A549 (cell line): ENCODE measurements around the gene ARHGEF7. TPM values are rescaled to one million over a fixed set of nuclear protein-coding genes. Genes with fewer than 3 reads are reported as not detected.

Experiments used
- ATAC-seq, 2 experiments: fragments of 200-7000 bp in 1 of 2; fragments of >200 bp in 1 of 2; cut with Nextera tagmentation in 1 of 2; cut with Tn5 transposase in 1 of 2; 3 replicates each; pipeline versions ENCODE4 v1.8.0 to v1.9.1; 2018 to 2020; ENCODE audit warnings: mild to moderate bottlenecking in 1 of 2, moderate library complexity in 1 of 2
- CTCF ChIA-PET: fragments of 300-600 bp; sonication (Branson Sonifier 250); formaldehyde crosslinking; extraction: SDS; loops from one replicate; lab custom pipeline; 2021; ENCODE audit warnings: antibody characterized with exemption, inconsistent platforms; lab: Yijun Ruan, JAX
- POLR2A ChIA-PET: fragments of 350-600 bp; formaldehyde crosslinking; extraction: SDS; loops from one replicate; lab custom pipeline; 2021; ENCODE audit warnings: antibody characterized with exemption, inconsistent platforms; lab: Yijun Ruan, JAX
- DNase-seq, 2 experiments: peaks; one replicate each; pipeline versions ENCODE4 v3.0.0 to v3.0.0-alpha.2; 2011 to 2016; ENCODE audit warnings: low read depth in 1 of 2, low spot score in 1 of 2
- FAIRE-seq: peaks from 2 replicates; lab custom pipeline; 2011; peaks lifted over from hg19 to GRCh38; lab: Jason Lieb, UNC
- H3K27ac ChIP-seq, 2 experiments: fragments of >200 bp; sonication (Bioruptor Twin); formaldehyde crosslinking; 3 replicates each; pipeline ENCODE4 v1.5.1; 2016 to 2017
- H3K4me1 ChIP-seq: fragments of >200 bp; sonication (Bioruptor Twin); formaldehyde crosslinking; 3 replicates; pipeline ENCODE4 v1.6.1; 2016
- H3K4me2 ChIP-seq: fragments of >200 bp; sonication (Bioruptor Twin); formaldehyde crosslinking; 3 replicates; pipeline ENCODE4 v1.6.1; 2016
- H3K4me3 ChIP-seq: fragments of >200 bp; sonication (Bioruptor Twin); formaldehyde crosslinking; 3 replicates; pipeline ENCODE4 v1.5.1; 2016
- H3K9me3 ChIP-seq: fragments of >200 bp; sonication (Bioruptor Twin); formaldehyde crosslinking; 3 replicates; pipeline ENCODE4 v1.6.1; 2016
- BHLHE40 ChIP-seq: IDR thresholded peaks from 2 replicates; pipeline ENCODE4 v1.6.1; 2012; ENCODE audit warnings: low read depth, low read length, inconsistent platforms
- CBX2 ChIP-seq: fragments of 200-600 bp; sonication (generic); IDR thresholded peaks from 2 replicates; pipeline ENCODE4 v1.6.1; 2016; ENCODE audit warnings: low read depth, mild to moderate bottlenecking, borderline replicate concordance
- CBX8 ChIP-seq: fragments of 200-600 bp; sonication (generic); IDR thresholded peaks from 2 replicates; pipeline ENCODE4 v1.6.1; 2016
- CEBPB ChIP-seq, 2 experiments: fragments of >200 bp in 1 of 2; sonication (Bioruptor Twin) in 1 of 2; formaldehyde crosslinking in 1 of 2; IDR thresholded peaks; 2 replicates each; pipeline ENCODE4 v1.6.1; 2012 to 2016
- CHD2 ChIP-seq: fragments of 150-350 bp; IDR thresholded peaks from 2 replicates; pipeline ENCODE4 v1.6.1; 2014; ENCODE audit warnings: low read length; ENCODE audit not compliant: partially characterized antibody
- EHF ChIP-seq: fragments of 250-450 bp; sonication (Bioruptor Pico); IDR thresholded peaks from 2 replicates; pipeline ENCODE4 v1.5.0; 2020; ENCODE audit warnings: mild to moderate bottlenecking
- EHMT2 ChIP-seq: fragments of 200-600 bp; sonication (generic); IDR thresholded peaks from 2 replicates; pipeline ENCODE4 v1.6.1; 2016; ENCODE audit warnings: antibody characterized with exemption, low read depth, mild to moderate bottlenecking, moderate library complexity
- EP300 ChIP-seq, 2 experiments: fragments of >200 bp; sonication (Bioruptor Twin); formaldehyde crosslinking; IDR thresholded peaks; 2 replicates in 1 of 2; 3 replicates in 1 of 2; pipeline ENCODE4 v1.6.1; 2016 to 2017
- FOSB ChIP-seq: fragments of 250-450 bp; sonication (Bioruptor Pico); IDR thresholded peaks from 2 replicates; pipeline ENCODE4 v1.5.0; 2020; ENCODE audit warnings: mild to moderate bottlenecking, moderate library complexity
- FOXS1 ChIP-seq: fragments of 250-450 bp; sonication (Bioruptor Pico); IDR thresholded peaks from 2 replicates; pipeline ENCODE4 v1.5.0; 2020; ENCODE audit warnings: mild to moderate bottlenecking, moderate library complexity
- HOXB5 ChIP-seq: fragments of 250-450 bp; sonication (Bioruptor Pico); IDR thresholded peaks from 2 replicates; pipeline ENCODE4 v1.5.0; 2020; ENCODE audit warnings: mild to moderate bottlenecking, moderate library complexity
- KDM5A ChIP-seq: fragments of 200-600 bp; sonication (generic); IDR thresholded peaks from 2 replicates; pipeline ENCODE4 v1.6.1; 2016; ENCODE audit warnings: antibody characterized with exemption, mild to moderate bottlenecking
- MAZ ChIP-seq: fragments of 150-350 bp; IDR thresholded peaks from 2 replicates; pipeline ENCODE4 v1.6.1; 2014; ENCODE audit warnings: antibody characterized with exemption, low read depth, low read length, borderline replicate concordance
- NFE2L2 ChIP-seq: fragments of 150-350 bp; conservative IDR thresholded peaks from 2 replicates; pipeline ENCODE4 v1.6.1; 2014; ENCODE audit warnings: low read length
- NR3C1 ChIP-seq: fragments of >200 bp; sonication (Bioruptor Twin); formaldehyde crosslinking; IDR thresholded peaks from 3 replicates; pipeline ENCODE4 v1.6.1; 2017
- PHF8 ChIP-seq: fragments of 200-600 bp; sonication (generic); IDR thresholded peaks from 2 replicates; pipeline ENCODE4 v1.6.1; 2016; ENCODE audit warnings: low read depth, mild to moderate bottlenecking, antibody characterized with exemption, moderate library complexity, borderline replicate concordance
- POLR2A ChIP-seq: IDR thresholded peaks from 2 replicates; pipeline ENCODE4 v1.6.1; 2012; ENCODE audit warnings: mild to moderate bottlenecking, low read length
- RARB ChIP-seq: fragments of 250-450 bp; sonication (Bioruptor Pico); IDR thresholded peaks from 2 replicates; pipeline ENCODE4 v1.8.0; 2021; ENCODE audit warnings: mild to moderate bottlenecking, moderate library complexity
- RCOR1 ChIP-seq: fragments of 150-350 bp; IDR thresholded peaks from 2 replicates; pipeline ENCODE4 v1.6.1; 2014; ENCODE audit warnings: antibody characterized with exemption, low read length, low read depth
- TFCP2L1 ChIP-seq: fragments of 250-450 bp; sonication (Bioruptor Pico); IDR thresholded peaks from 2 replicates; pipeline ENCODE4 v1.5.0; 2021; ENCODE audit warnings: mild to moderate bottlenecking
- ZC3H11A ChIP-seq: fragments of 450-650 bp; IDR thresholded peaks from 2 replicates; pipeline ENCODE4 v1.6.1; 2014; ENCODE audit warnings: antibody characterized with exemption, mild to moderate bottlenecking
- WGBS: methylation state at CpG from one replicate; pipeline ENCODE4 v1.1.6; 2017; ENCODE audit errors: missing lambda C conversion rate; 5-methylcytosine and 5-hydroxymethylcytosine counted together
- polyA plus RNA-seq, 4 experiments: library from polyadenylated mRNA; depleted of rRNA in 3 of 4; stranded (reverse); fragments of >200 nt; fragmentation: RNase III in 1 of 4; extraction: RNeasy Plus Mini Kit Qiagen cat#74134 plus additional on column Dnase treatment in 1 of 4; gene quantifications; 2 replicates in 3 of 4; 3 replicates in 1 of 4; pipeline ENCODE4 v1.2.3, GENCODE V29; 2011 to 2017
- TF ChIP-seq, protein P1 (sequence below): IDR thresholded peaks from 2 replicates; pipeline ENCODE4 v1.6.1; 2012; ENCODE audit warnings: low read depth, borderline replicate concordance
- TF ChIP-seq, protein P2 (sequence below): fragments of 150-350 bp; IDR thresholded peaks from 2 replicates; pipeline ENCODE4 v1.6.1; 2014; ENCODE audit warnings: low read depth, mild to moderate bottlenecking, low read length
- TF ChIP-seq, protein P3 (sequence below): fragments of 250-450 bp; sonication (Bioruptor Pico); IDR thresholded peaks from 2 replicates; pipeline ENCODE4 v1.5.0; 2021; ENCODE audit warnings: mild to moderate bottlenecking, moderate library complexity, borderline replicate concordance
- TF ChIP-seq, protein P4 (sequence below): fragments of >200 bp; sonication (Bioruptor Twin); formaldehyde crosslinking; IDR thresholded peaks from 3 replicates; pipeline ENCODE4 v1.5.1; 2016
- TF ChIP-seq, protein P5 (sequence below): IDR thresholded peaks from 2 replicates; pipeline ENCODE4 v1.6.1; 2012
- TF ChIP-seq, protein P6 (sequence below): fragments of 200-600 bp; sonication (generic); IDR thresholded peaks from 2 replicates; pipeline ENCODE4 v1.6.1; 2016; ENCODE audit warnings: antibody characterized with exemption, mild to moderate bottlenecking, moderate library complexity
- TF ChIP-seq, protein P7 (sequence below): IDR thresholded peaks from 2 replicates; pipeline ENCODE4 v1.6.1; 2012

Gene ARHGEF7
- polyA plus RNA-seq, 2 of the 4 experiments (the other 2 are of a cell fraction) = 21.1 to 23.1 TPM

DNA sequence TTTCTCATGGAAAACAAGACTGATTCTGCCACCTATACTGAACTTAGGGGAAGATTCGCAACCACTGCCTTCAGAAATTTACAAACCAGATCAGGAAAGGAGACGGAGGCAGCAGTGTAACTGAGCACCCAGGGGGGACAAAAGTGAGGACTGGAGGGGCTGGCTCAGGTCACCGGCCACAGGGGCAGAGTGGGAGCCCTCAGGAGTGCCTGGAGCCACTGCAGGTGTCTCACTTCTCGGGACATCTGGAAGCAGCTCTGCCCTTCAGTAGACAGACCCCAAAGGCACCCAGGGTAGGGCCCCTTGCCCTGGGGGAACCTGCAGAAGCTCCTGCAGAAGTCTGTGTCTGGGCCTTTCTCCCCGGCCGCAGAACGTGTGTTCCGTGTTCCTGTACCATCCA, 5.8 kb downstream of the ARHGEF7 start:
- H3K27ac ChIP-seq = no peak overlapping the region
- CTCF ChIA-PET = no interaction called here
- 32% methylated on average over 6 of the region's 8 CpGs for whole genome bisulfite sequencing
- 0 out of 3 replicates have a peak, but pooled peaks cover 3% of the 10 kb centered on the region for H3K4me1 ChIP-seq
- FAIRE-seq = no peak
- no peak for DNase-seq
- POLR2A ChIA-PET = no interaction called here
- no peak overlapping the region for H3K4me3 ChIP-seq
- no peak overlapping the region for H3K4me2 ChIP-seq
- no peak for ATAC-seq
- H3K9me3 ChIP-seq = no peaks in the 10 kb centered on the region
- no peak for TF ChIP-seq EHMT2
- no peak for TF ChIP-seq FOXS1 (CRISPR knock-in tag)
- no peak for TF ChIP-seq ZC3H11A
- no peak for TF ChIP-seq EHF (CRISPR knock-in tag)
- TF ChIP-seq, protein P1, sequence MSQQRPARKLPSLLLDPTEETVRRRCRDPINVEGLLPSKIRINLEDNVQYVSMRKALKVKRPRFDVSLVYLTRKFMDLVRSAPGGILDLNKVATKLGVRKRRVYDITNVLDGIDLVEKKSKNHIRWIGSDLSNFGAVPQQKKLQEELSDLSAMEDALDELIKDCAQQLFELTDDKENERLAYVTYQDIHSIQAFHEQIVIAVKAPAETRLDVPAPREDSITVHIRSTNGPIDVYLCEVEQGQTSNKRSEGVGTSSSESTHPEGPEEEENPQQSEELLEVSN = no peak
- no peak for TF ChIP-seq POLR2A
- TF ChIP-seq, protein P2, sequence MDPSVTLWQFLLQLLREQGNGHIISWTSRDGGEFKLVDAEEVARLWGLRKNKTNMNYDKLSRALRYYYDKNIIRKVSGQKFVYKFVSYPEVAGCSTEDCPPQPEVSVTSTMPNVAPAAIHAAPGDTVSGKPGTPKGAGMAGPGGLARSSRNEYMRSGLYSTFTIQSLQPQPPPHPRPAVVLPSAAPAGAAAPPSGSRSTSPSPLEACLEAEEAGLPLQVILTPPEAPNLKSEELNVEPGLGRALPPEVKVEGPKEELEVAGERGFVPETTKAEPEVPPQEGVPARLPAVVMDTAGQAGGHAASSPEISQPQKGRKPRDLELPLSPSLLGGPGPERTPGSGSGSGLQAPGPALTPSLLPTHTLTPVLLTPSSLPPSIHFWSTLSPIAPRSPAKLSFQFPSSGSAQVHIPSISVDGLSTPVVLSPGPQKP = no peak
- no peak for TF ChIP-seq CEBPB (IDR thresholded peaks at IDR 0.05)
- no peak for TF ChIP-seq BHLHE40
- TF ChIP-seq CBX8 = no peak
- TF ChIP-seq PHF8 = no peak
- no peak for TF ChIP-seq CHD2
- no peak for TF ChIP-seq EP300 (IDR thresholded peaks at IDR 0.05)
- TF ChIP-seq MAZ = no peak
- no peak for TF ChIP-seq KDM5A
- TF ChIP-seq, protein P3, sequence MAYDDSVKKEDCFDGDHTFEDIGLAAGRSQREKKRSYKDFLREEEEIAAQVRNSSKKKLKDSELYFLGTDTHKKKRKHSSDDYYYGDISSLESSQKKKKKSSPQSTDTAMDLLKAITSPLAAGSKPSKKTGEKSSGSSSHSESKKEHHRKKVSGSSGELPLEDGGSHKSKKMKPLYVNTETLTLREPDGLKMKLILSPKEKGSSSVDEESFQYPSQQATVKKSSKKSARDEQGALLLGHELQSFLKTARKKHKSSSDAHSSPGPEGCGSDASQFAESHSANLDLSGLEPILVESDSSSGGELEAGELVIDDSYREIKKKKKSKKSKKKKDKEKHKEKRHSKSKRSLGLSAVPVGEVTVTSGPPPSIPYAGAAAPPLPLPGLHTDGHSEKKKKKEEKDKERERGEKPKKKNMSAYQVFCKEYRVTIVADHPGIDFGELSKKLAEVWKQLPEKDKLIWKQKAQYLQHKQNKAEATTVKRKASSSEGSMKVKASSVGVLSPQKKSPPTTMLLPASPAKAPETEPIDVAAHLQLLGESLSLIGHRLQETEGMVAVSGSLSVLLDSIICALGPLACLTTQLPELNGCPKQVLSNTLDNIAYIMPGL = no peak
- no peak for TF ChIP-seq TFCP2L1
- TF ChIP-seq, protein P4, sequence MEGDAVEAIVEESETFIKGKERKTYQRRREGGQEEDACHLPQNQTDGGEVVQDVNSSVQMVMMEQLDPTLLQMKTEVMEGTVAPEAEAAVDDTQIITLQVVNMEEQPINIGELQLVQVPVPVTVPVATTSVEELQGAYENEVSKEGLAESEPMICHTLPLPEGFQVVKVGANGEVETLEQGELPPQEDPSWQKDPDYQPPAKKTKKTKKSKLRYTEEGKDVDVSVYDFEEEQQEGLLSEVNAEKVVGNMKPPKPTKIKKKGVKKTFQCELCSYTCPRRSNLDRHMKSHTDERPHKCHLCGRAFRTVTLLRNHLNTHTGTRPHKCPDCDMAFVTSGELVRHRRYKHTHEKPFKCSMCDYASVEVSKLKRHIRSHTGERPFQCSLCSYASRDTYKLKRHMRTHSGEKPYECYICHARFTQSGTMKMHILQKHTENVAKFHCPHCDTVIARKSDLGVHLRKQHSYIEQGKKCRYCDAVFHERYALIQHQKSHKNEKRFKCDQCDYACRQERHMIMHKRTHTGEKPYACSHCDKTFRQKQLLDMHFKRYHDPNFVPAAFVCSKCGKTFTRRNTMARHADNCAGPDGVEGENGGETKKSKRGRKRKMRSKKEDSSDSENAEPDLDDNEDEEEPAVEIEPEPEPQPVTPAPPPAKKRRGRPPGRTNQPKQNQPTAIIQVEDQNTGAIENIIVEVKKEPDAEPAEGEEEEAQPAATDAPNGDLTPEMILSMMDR = no peak
- no peak for TF ChIP-seq HOXB5 (CRISPR knock-in tag)
- TF ChIP-seq, all 56 proteins: peak for 0

DNA sequence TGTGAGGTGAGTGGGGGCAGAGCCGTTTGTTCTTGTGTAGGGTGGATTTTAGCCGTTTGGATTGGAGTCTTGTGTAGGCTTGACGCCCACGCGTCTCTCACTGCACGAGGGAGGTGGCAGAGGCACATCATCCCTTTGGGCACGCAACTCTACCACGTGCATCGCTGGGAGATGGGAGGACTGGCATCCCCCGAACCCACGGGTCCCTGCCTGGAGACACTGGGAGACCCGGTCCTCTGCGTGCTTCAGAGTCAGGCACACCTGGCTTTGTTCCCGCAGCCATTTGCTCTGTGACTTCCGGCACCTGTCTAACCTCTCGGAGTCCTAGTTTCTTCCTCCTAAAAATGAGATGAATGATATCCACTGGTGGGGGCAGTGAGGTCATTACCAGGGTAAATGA, 6.4 kb downstream of the ARHGEF7 start:
- ChIA-PET CTCF (no interaction called here), POLR2A (no interaction called here)
- H3K4me2 ChIP-seq = no peak overlapping the region
- H3K27ac ChIP-seq = no peak overlapping the region
- H3K9me3 ChIP-seq = no peaks in the 10 kb centered on the region
- no peak for FAIRE-seq
- H3K4me3 ChIP-seq = no peak overlapping the region
- ATAC-seq = no peak
- DNase-seq = no peak
- H3K4me1 ChIP-seq = no peaks in the 10 kb centered on the region
- 52% methylated on average over 16 of the region's 16 CpGs for WGBS
- TF ChIP-seq CHD2 (no peak), NFE2L2 (no peak), NR3C1 (no peak), CBX2 (no peak), RARB (CRISPR knock-in tag) (no peak), FOSB (CRISPR knock-in tag) (no peak), RCOR1 (no peak), POLR2A (no peak)
- TF ChIP-seq, protein P5, sequence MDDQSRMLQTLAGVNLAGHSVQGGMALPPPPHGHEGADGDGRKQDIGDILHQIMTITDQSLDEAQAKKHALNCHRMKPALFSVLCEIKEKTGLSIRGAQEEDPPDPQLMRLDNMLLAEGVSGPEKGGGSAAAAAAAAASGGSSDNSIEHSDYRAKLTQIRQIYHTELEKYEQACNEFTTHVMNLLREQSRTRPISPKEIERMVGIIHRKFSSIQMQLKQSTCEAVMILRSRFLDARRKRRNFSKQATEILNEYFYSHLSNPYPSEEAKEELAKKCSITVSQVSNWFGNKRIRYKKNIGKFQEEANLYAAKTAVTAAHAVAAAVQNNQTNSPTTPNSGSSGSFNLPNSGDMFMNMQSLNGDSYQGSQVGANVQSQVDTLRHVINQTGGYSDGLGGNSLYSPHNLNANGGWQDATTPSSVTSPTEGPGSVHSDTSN = no peak
- TF ChIP-seq, protein P6, sequence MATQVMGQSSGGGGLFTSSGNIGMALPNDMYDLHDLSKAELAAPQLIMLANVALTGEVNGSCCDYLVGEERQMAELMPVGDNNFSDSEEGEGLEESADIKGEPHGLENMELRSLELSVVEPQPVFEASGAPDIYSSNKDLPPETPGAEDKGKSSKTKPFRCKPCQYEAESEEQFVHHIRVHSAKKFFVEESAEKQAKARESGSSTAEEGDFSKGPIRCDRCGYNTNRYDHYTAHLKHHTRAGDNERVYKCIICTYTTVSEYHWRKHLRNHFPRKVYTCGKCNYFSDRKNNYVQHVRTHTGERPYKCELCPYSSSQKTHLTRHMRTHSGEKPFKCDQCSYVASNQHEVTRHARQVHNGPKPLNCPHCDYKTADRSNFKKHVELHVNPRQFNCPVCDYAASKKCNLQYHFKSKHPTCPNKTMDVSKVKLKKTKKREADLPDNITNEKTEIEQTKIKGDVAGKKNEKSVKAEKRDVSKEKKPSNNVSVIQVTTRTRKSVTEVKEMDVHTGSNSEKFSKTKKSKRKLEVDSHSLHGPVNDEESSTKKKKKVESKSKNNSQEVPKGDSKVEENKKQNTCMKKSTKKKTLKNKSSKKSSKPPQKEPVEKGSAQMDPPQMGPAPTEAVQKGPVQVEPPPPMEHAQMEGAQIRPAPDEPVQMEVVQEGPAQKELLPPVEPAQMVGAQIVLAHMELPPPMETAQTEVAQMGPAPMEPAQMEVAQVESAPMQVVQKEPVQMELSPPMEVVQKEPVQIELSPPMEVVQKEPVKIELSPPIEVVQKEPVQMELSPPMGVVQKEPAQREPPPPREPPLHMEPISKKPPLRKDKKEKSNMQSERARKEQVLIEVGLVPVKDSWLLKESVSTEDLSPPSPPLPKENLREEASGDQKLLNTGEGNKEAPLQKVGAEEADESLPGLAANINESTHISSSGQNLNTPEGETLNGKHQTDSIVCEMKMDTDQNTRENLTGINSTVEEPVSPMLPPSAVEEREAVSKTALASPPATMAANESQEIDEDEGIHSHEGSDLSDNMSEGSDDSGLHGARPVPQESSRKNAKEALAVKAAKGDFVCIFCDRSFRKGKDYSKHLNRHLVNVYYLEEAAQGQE = no peak
- TF ChIP-seq, protein P3 = no peak
- TF ChIP-seq, protein P7, sequence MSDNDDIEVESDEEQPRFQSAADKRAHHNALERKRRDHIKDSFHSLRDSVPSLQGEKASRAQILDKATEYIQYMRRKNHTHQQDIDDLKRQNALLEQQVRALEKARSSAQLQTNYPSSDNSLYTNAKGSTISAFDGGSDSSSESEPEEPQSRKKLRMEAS = no peak
